ENCODE measurements around the gene LSAMP. TPM values are rescaled to one million over a fixed set of nuclear protein-coding genes. Genes with fewer than 3 reads are reported as not detected.

The LSAMP gene
- total and polyA plus RNA-seq, 5 donors from 2014 or later: not detected

DNA sequence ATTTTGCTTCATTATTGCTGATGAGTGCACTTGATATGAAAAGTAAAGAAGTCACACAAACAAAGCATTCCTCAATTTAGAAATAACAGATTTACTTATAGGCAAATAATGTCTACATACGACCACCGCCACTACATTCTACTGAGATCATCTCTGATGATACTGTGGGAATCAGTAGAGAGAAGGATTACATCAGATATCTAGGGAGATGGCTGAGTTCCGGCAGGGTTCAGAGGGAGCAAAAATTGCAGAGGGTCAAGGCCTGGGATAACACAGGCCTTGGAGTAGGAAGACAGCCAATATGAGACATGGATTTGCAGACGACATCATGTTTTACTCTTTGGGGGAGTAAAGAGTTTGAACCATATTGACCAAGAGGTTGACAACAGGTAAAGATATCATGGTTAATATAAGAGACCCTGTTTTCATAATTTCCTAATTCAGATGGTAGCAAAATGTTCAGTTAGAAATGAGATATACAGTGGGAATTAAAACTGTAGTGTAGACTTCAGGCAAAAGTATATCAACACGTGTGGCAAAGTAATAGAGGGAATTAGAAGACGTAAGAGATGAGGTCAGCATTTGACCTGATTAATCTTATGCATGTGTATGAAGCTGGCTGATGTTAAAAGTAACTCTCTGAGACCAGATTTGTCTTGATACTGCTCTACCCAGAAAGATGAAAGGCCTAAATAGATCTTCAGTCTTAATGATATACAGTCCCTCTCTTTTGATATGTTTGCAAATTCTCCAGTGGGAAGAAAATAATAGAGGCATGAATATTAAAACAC lies 15.6 kb downstream of the LSAMP start:
- Histone ChIP-seq H3K36me3 (ENCODE audit: control insufficient read depth, insufficient read depth, low read length) (no peaks in the 10 kb centered on the region), H3K27me3 (ENCODE audit: control insufficient read depth, insufficient read depth, low read length) (no peaks in the 10 kb centered on the region), H3K4me3 (ENCODE audit: low read depth, low read length) (no peak overlapping the region), H3K4me1 (ENCODE audit: control insufficient read depth, insufficient read depth, low read length, poor library complexity, severe bottlenecking) (no peaks in the 10 kb centered on the region), H3K27ac (ENCODE audit: insufficient read depth, low read length, poor library complexity, severe bottlenecking) (no peak overlapping the region), H3K9me3 (ENCODE audit: control insufficient read depth in 2 of 2, low read length in 2 of 2) (no peaks in the 10 kb centered on the region)
- DNase-seq (no peak), ATAC-seq (ENCODE audit: low read depth in 2 of 2) (no peak)
- Mint-ChIP-seq H3K4me3 (no peak overlapping the region), H3K27ac (no peak overlapping the region), H3K4me1 (no peaks in the 10 kb centered on the region), H3K9me3 (peaks cover 0 to 8% (median 3%) of the 10 kb centered on the region in 7 donors), H3K27me3 (no peaks in the 10 kb centered on the region), H3K36me3 (no peaks in the 10 kb centered on the region)

DNA sequence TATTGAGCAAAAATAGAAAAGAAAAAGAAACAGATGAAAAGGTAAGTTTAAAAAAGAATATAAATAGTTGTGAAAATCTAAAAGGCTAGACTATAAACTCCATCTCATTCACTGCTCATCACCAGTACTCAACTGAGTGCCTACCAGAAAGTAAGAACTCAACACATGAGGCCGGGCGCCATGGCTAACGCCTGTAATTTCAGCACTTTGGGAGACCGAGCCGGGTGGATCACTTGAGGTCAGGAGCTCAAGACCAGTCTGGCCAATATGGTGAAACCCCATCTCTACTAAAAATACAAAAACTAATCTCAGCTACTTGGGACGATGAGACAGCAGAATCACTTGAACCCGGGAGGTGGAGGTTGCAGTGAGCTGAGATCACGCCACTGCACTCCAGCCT lies 19.3 kb downstream of the LSAMP start:
- H3K9me3 Mint-ChIP-seq: peaks cover 0 to 12% (median 4%) of the 10 kb centered on the region in 7 donors
- ATAC-seq (ENCODE audit: low read depth in 2 of 2): no peak

DNA sequence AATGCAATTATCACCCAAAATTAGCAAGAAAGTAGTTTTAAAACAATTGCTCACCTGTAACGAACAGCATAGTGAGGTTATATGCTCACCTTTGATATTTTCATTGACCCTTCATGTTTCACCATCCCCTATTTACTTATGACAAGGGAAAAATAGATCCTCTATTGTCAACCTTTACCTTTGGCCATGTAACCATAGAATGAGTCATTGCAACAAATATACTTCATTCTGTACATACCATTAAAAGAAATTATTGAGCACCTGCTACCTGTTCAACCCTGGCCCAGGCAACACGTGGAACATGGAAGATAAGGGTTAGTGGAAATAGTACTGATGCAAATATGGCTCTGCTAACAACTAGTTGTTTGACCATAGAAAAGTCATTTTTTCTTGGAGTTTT lies 20.2 kb downstream of the LSAMP start:
- Histone ChIP-seq H3K36me3 (ENCODE audit: control insufficient read depth, insufficient read depth, low read length) (no peaks in the 10 kb centered on the region), H3K4me3 (ENCODE audit: low read depth, low read length) (no peak overlapping the region), H3K4me1 (ENCODE audit: control insufficient read depth, insufficient read depth, low read length, poor library complexity, severe bottlenecking) (no peaks in the 10 kb centered on the region), H3K9me3 (ENCODE audit: control insufficient read depth in 2 of 2, low read length in 2 of 2) (peaks cover 0 to 2% of the 10 kb centered on the region in 2 experiments), H3K27ac (ENCODE audit: insufficient read depth, low read length, poor library complexity, severe bottlenecking) (no peak overlapping the region), H3K27me3 (ENCODE audit: control insufficient read depth, insufficient read depth, low read length) (no peaks in the 10 kb centered on the region)
- Mint-ChIP-seq H3K4me1 (no peaks in the 10 kb centered on the region), H3K9me3 (peaks cover 0 to 12% (median 5%) of the 10 kb centered on the region in 7 donors), H3K27me3 (no peaks in the 10 kb centered on the region), H3K4me3 (no peak overlapping the region), H3K36me3 (no peaks in the 10 kb centered on the region), H3K27ac (no peak overlapping the region)
- no peak for DNase-seq
- no peak for ATAC-seq (ENCODE audit: low read depth in 2 of 2)

More for the DNA sequence above, 19.3 kb downstream of the LSAMP start:
- Mint-ChIP-seq H3K4me3 (no peak overlapping the region), H3K36me3 (no peaks in the 10 kb centered on the region), H3K4me1 (no peaks in the 10 kb centered on the region), H3K27ac (no peak overlapping the region), H3K27me3 (no peaks in the 10 kb centered on the region)
- H3K4me1 ChIP-seq (ENCODE audit: control insufficient read depth, insufficient read depth, low read length, poor library complexity, severe bottlenecking): no peaks in the 10 kb centered on the region
- no peak overlapping the region for H3K4me3 ChIP-seq (ENCODE audit: low read depth, low read length)
- H3K9me3 ChIP-seq (ENCODE audit: control insufficient read depth in 2 of 2, low read length in 2 of 2): peaks cover 0 to 2% of the 10 kb centered on the region in 2 experiments
- no peak for DNase-seq
- no peak overlapping the region for H3K27ac ChIP-seq (ENCODE audit: insufficient read depth, low read length, poor library complexity, severe bottlenecking)
- H3K27me3 ChIP-seq (ENCODE audit: control insufficient read depth, insufficient read depth, low read length): no peaks in the 10 kb centered on the region
- no peaks in the 10 kb centered on the region for H3K36me3 ChIP-seq (ENCODE audit: control insufficient read depth, insufficient read depth, low read length)

DNA sequence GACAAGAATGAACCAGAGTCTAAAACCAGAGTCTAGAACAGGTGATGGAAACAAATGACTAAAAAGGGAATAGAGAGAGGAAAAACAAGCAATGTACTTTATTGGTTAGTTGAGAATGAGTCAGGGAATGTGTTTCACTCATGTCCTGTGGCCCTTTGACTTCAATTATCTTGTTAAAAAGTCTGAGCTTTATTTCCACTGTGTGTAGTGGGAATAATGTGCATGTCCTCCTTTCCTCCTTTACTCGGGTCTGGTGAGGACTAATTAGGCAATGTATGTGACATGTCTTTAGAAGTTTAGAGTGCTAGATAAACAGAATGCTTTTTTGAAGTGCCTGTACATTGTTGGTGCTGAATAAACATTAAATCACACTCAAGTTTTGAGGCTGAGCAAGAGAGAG lies 21.3 kb downstream of the LSAMP start:
- Mint-ChIP-seq H3K27me3 (no peaks in the 10 kb centered on the region), H3K9me3 (peaks cover 0 to 12% (median 3%) of the 10 kb centered on the region in 7 donors)

DNA sequence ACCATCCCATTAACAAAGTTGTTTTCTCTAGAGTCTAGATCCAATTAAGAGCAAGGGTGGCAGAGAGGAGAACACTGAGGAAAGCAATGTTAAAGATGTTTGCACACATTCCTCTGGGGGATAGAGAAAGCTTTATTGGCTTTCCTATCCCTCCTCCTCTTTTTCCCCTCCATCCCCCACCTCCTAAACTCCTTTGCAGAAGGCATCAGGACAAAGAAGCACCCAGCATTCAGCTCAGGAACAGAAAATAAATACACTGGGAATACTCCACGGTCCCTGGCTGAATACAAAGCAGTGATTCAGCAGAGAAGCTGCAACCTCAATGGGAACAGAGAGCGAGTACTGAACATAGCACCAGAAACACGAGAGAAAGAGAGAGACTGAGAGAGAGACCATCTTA lies 21.9 kb downstream of the LSAMP start:
- Mint-ChIP-seq H3K36me3 (no peaks in the 10 kb centered on the region), H3K27me3 (no peaks in the 10 kb centered on the region), H3K9me3 (peaks cover 0 to 12% (median 3%) of the 10 kb centered on the region in 7 donors), H3K27ac (no peak overlapping the region), H3K4me3 (no peak overlapping the region), H3K4me1 (no peaks in the 10 kb centered on the region)
- H3K4me1 ChIP-seq (ENCODE audit: control insufficient read depth, insufficient read depth, low read length, poor library complexity, severe bottlenecking): no peaks in the 10 kb centered on the region
- H3K4me3 ChIP-seq (ENCODE audit: low read depth, low read length): no peak overlapping the region
- no peaks in the 10 kb centered on the region for H3K27me3 ChIP-seq (ENCODE audit: control insufficient read depth, insufficient read depth, low read length)
- peaks cover 0 to 4% of the 10 kb centered on the region in 2 experiments for H3K9me3 ChIP-seq (ENCODE audit: control insufficient read depth in 2 of 2, low read length in 2 of 2)
- no peak for DNase-seq
- no peak for ATAC-seq (ENCODE audit: low read depth in 2 of 2)
- no peak overlapping the region for H3K27ac ChIP-seq (ENCODE audit: insufficient read depth, low read length, poor library complexity, severe bottlenecking)
- no peaks in the 10 kb centered on the region for H3K36me3 ChIP-seq (ENCODE audit: control insufficient read depth, insufficient read depth, low read length)

More for the DNA sequence above, 21.3 kb downstream of the LSAMP start:
- H3K4me3 Mint-ChIP-seq: no peak overlapping the region
- ATAC-seq (ENCODE audit: low read depth in 2 of 2) (no peak), DNase-seq (no peak)
- H3K4me1 Mint-ChIP-seq: no peaks in the 10 kb centered on the region
- Histone ChIP-seq H3K27ac (ENCODE audit: insufficient read depth, low read length, poor library complexity, severe bottlenecking) (no peak overlapping the region), H3K36me3 (ENCODE audit: control insufficient read depth, insufficient read depth, low read length) (no peaks in the 10 kb centered on the region), H3K9me3 (ENCODE audit: control insufficient read depth in 2 of 2, low read length in 2 of 2) (peaks cover 0 to 4% of the 10 kb centered on the region in 2 experiments), H3K4me3 (ENCODE audit: low read depth, low read length) (no peak overlapping the region), H3K27me3 (ENCODE audit: control insufficient read depth, insufficient read depth, low read length) (no peaks in the 10 kb centered on the region), H3K4me1 (ENCODE audit: control insufficient read depth, insufficient read depth, low read length, poor library complexity, severe bottlenecking) (no peaks in the 10 kb centered on the region)
- H3K36me3 Mint-ChIP-seq: no peaks in the 10 kb centered on the region
- H3K27ac Mint-ChIP-seq: no peak overlapping the region

DNA sequence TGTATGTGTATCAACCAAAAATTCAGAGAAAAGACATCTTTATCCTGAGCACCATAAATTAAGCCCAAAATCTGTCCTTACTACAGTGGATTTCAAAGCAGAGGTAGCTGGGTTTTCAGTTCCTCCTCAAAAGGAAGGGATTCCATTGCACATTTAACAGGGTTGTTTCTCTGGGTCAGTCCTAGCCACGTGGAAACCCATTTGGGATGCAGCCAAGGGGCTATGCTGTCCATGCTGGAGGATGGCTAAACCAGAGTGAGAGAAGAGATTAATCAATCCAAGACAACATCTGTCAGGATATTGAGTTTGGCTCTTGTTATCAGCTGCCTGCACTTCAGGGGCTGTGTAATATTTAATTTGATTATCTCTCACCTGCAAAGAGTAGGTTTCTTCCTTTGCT lies 28.1 kb downstream of the LSAMP start:
- ATAC-seq (ENCODE audit: low read depth in 2 of 2): no peak
- H3K27me3 Mint-ChIP-seq: no peaks in the 10 kb centered on the region
- no peaks in the 10 kb centered on the region for H3K4me1 ChIP-seq (ENCODE audit: control insufficient read depth, insufficient read depth, low read length, poor library complexity, severe bottlenecking)
- DNase-seq: no peak
- H3K27ac Mint-ChIP-seq: no peak overlapping the region
- no peak overlapping the region for H3K4me3 Mint-ChIP-seq
- H3K9me3 ChIP-seq (ENCODE audit: control insufficient read depth in 2 of 2, low read length in 2 of 2): peaks cover 0 to 1% of the 10 kb centered on the region in 2 experiments
- no peaks in the 10 kb centered on the region for H3K4me1 Mint-ChIP-seq
- no peak overlapping the region for H3K27ac ChIP-seq (ENCODE audit: insufficient read depth, low read length, poor library complexity, severe bottlenecking)
- H3K36me3 ChIP-seq (ENCODE audit: control insufficient read depth, insufficient read depth, low read length): no peaks in the 10 kb centered on the region
- no peaks in the 10 kb centered on the region for H3K27me3 ChIP-seq (ENCODE audit: control insufficient read depth, insufficient read depth, low read length)
- H3K4me3 ChIP-seq (ENCODE audit: low read depth, low read length): no peak overlapping the region
- H3K36me3 Mint-ChIP-seq: no peaks in the 10 kb centered on the region
- peaks cover 0 to 12% (median 5%) of the 10 kb centered on the region in 7 donors for H3K9me3 Mint-ChIP-seq

DNA sequence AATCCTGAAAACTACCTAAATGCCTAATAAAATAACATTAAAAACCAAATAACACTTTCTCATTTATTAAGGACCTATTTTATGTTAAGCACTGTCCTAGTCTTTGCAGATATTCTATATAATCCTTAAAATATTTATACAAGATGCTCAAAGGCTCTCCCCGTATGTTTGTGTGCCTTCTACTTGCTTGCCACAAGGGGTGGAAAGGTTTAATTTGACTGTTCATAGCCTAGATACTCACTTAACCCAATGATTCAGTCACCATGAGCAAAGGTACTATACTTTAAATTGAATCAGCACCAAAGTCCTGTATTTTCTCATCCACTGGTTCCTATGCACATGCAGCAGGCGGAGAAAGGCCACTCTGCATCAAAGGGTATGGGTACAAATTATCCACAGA lies 32.0 kb downstream of the LSAMP start:
- Mint-ChIP-seq H3K4me3 (no peak overlapping the region), H3K27me3 (no peaks in the 10 kb centered on the region), H3K36me3 (no peaks in the 10 kb centered on the region), H3K27ac (no peak overlapping the region), H3K4me1 (no peaks in the 10 kb centered on the region), H3K9me3 (peaks cover 3 to 10% (median 5%) of the 10 kb centered on the region in 7 donors)
- Histone ChIP-seq H3K27me3 (ENCODE audit: control insufficient read depth, insufficient read depth, low read length) (no peaks in the 10 kb centered on the region), H3K4me3 (ENCODE audit: low read depth, low read length) (no peak overlapping the region), H3K36me3 (ENCODE audit: control insufficient read depth, insufficient read depth, low read length) (no peaks in the 10 kb centered on the region), H3K4me1 (ENCODE audit: control insufficient read depth, insufficient read depth, low read length, poor library complexity, severe bottlenecking) (no peaks in the 10 kb centered on the region), H3K9me3 (ENCODE audit: control insufficient read depth in 2 of 2, low read length in 2 of 2) (peaks cover 0 to 4% of the 10 kb centered on the region in 2 experiments), H3K27ac (ENCODE audit: insufficient read depth, low read length, poor library complexity, severe bottlenecking) (no peak overlapping the region)
- ATAC-seq (ENCODE audit: low read depth in 2 of 2): no peak
- no peak for DNase-seq

DNA sequence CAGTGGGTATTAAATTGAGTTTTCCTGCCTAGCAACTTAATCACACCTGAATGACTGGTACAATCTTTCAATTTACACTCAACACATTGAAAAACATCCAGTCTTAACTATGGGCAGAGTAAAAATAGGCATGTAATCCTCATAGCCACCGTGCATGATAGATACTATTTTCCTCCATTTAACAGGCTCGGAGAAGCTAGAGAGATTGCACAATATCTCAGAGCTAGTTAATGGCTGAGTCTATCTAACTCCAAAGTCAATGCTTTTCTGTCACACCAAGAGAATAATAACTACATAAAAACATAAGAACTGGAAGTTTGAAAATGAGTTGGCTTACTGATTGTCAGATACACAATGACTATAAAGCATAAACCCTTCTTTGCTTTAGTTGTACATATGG lies 36.8 kb downstream of the LSAMP start:
- H3K27ac ChIP-seq (ENCODE audit: insufficient read depth, low read length, poor library complexity, severe bottlenecking): no peak overlapping the region
- no peaks in the 10 kb centered on the region for H3K27me3 ChIP-seq (ENCODE audit: control insufficient read depth, insufficient read depth, low read length)
- Mint-ChIP-seq H3K36me3 (no peaks in the 10 kb centered on the region), H3K27ac (no peak overlapping the region), H3K4me3 (no peak overlapping the region), H3K4me1 (no peaks in the 10 kb centered on the region), H3K27me3 (no peaks in the 10 kb centered on the region), H3K9me3 (peaks cover 0 to 8% (median 2%) of the 10 kb centered on the region in 7 donors)
- ATAC-seq (ENCODE audit: low read depth in 2 of 2) (no peak), DNase-seq (no peak)
- H3K4me3 ChIP-seq (ENCODE audit: low read depth, low read length): no peak overlapping the region
- H3K36me3 ChIP-seq (ENCODE audit: control insufficient read depth, insufficient read depth, low read length): no peaks in the 10 kb centered on the region
- H3K9me3 ChIP-seq (ENCODE audit: control insufficient read depth in 2 of 2, low read length in 2 of 2): peaks cover 0 to 4% of the 10 kb centered on the region in 2 experiments
- H3K4me1 ChIP-seq (ENCODE audit: control insufficient read depth, insufficient read depth, low read length, poor library complexity, severe bottlenecking): no peaks in the 10 kb centered on the region
